HEK293 (cell line): ENCODE results near the gene RASAL2.

Experiments used
- ZBTB1 ChIP-seq: fragments of 450-650 bp; formaldehyde crosslinking; IDR thresholded peaks from 2 replicates; pipeline ENCODE4 v1.5.1; 2016; ENCODE audit warnings: missing biosample characterization, missing genetic modification characterization
- ZBTB48 ChIP-seq: fragments of 450-650 bp; formaldehyde crosslinking; IDR thresholded peaks from 2 replicates; pipeline ENCODE4 v1.5.1; 2016; ENCODE audit warnings: missing biosample characterization, missing genetic modification characterization
- ZBTB7A ChIP-seq: fragments of 450-650 bp; formaldehyde crosslinking; IDR thresholded peaks from 2 replicates; pipeline ENCODE4 v1.5.1; 2016; ENCODE audit warnings: low read depth, missing biosample characterization, missing genetic modification characterization
- ZNF174 ChIP-seq: fragments of 450-650 bp; formaldehyde crosslinking; IDR thresholded peaks from 2 replicates; pipeline ENCODE4 v1.5.0; 2017; ENCODE audit warnings: missing biosample characterization, mild to moderate bottlenecking, missing genetic modification characterization
- ZNF513 ChIP-seq: fragments of 450-650 bp; IDR thresholded peaks from 2 replicates; pipeline ENCODE4 v1.5.1; 2018; ENCODE audit warnings: missing biosample characterization, missing genetic modification characterization
- ZNF548 ChIP-seq: fragments of 450-650 bp; formaldehyde crosslinking; IDR thresholded peaks from 2 replicates; pipeline ENCODE4 v1.5.1; 2016; ENCODE audit warnings: missing biosample characterization, missing genetic modification characterization
- ZSCAN18 ChIP-seq: fragments of 450-650 bp; formaldehyde crosslinking; IDR thresholded peaks from 2 replicates; pipeline ENCODE4 v1.5.1; 2016; ENCODE audit warnings: missing biosample characterization, missing genetic modification characterization
- TF ChIP-seq, protein P1 (sequence below): fragments of 450-650 bp; formaldehyde crosslinking; IDR thresholded peaks from 2 replicates; pipeline ENCODE4 v1.5.1; 2016; ENCODE audit warnings: missing biosample characterization, missing genetic modification characterization

- TF ChIP-seq, protein P1, sequence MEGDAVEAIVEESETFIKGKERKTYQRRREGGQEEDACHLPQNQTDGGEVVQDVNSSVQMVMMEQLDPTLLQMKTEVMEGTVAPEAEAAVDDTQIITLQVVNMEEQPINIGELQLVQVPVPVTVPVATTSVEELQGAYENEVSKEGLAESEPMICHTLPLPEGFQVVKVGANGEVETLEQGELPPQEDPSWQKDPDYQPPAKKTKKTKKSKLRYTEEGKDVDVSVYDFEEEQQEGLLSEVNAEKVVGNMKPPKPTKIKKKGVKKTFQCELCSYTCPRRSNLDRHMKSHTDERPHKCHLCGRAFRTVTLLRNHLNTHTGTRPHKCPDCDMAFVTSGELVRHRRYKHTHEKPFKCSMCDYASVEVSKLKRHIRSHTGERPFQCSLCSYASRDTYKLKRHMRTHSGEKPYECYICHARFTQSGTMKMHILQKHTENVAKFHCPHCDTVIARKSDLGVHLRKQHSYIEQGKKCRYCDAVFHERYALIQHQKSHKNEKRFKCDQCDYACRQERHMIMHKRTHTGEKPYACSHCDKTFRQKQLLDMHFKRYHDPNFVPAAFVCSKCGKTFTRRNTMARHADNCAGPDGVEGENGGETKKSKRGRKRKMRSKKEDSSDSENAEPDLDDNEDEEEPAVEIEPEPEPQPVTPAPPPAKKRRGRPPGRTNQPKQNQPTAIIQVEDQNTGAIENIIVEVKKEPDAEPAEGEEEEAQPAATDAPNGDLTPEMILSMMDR, result no peak
- TF ChIP-seq ZBTB48, result no peak
- TF ChIP-seq ZBTB7A, result no peak
- no peak for TF ChIP-seq ZNF513 (tag by site-specific recombination)
- no peak for TF ChIP-seq ZNF548
- no peak for TF ChIP-seq ZNF174 (tag by site-specific recombination)
- TF ChIP-seq ZSCAN18, result no peak
- TF ChIP-seq ZBTB1 (tag by site-specific recombination), result no peak
Measured at GRCh38 chr1:178243890-178244289, 150.0 kb downstream of the RASAL2 start.
